ENCODE data around the gene C1QTNF8.
A peak's percentile ranks its signal among the peaks of the same experiment; 100 is the strongest.

The C1QTNF8 gene

DNA sequence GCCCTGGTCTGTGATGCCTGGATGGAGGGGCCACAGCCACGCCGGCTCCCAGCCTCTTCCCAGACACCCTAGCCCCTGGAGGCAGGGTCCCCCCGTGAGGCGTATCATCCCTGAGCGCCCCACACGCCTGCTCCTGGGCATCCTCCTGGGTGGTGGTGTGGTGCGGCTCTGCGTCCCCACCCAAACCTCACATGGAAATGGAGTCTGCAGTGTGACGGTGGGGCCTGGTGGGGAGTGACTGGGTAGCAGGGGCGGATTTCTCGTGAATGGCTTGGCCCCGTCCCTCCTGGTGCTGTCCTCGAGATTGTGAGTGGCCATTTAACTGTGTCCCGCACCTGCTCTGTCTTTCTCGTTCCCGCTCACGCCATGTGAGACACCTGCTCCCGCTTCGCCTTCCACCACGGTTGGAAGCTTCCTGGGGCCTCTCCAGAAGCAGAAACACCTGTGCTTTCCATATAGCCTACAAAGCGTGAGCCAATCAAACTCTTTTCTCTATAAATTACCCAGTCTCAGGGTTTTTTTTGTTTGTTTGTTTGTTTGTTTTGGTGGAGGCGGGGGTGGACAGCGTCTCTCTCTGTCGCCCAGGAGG, 29.4 kb downstream of the C1QTNF8 start:
- H3K4me3 ChIP-seq (ENCODE audit: low read depth, low read length), result no peak overlapping the region
- H3K9me3 ChIP-seq (ENCODE audit: control insufficient read depth, insufficient read depth, low read depth, low read length), result no peaks in the 10 kb centered on the region
- H3K36me3 ChIP-seq (ENCODE audit: control insufficient read depth in 2 of 2, insufficient read depth in 1 of 2, low read length in 2 of 2), result no peaks in the 10 kb centered on the region
- peak; percentile 79 for TF ChIP-seq ZNF600 (tag by site-specific recombination; IDR thresholded peaks at IDR 0.05)
- no peak for TF ChIP-seq ZNF157 (tag by site-specific recombination; IDR thresholded peaks at IDR 0.05)
- no peaks in the 10 kb centered on the region; the same call in 1 of the 2 replicates for H3K4me1 ChIP-seq (ENCODE audit: control insufficient read depth, insufficient read depth, low read length)
- H3K27ac ChIP-seq (ENCODE audit: extremely low read depth, low read depth, low read length), result no peak overlapping the region
- CTCF ChIA-PET, result no interaction called here
- POLR2A ChIA-PET, result no interaction called here

DNA sequence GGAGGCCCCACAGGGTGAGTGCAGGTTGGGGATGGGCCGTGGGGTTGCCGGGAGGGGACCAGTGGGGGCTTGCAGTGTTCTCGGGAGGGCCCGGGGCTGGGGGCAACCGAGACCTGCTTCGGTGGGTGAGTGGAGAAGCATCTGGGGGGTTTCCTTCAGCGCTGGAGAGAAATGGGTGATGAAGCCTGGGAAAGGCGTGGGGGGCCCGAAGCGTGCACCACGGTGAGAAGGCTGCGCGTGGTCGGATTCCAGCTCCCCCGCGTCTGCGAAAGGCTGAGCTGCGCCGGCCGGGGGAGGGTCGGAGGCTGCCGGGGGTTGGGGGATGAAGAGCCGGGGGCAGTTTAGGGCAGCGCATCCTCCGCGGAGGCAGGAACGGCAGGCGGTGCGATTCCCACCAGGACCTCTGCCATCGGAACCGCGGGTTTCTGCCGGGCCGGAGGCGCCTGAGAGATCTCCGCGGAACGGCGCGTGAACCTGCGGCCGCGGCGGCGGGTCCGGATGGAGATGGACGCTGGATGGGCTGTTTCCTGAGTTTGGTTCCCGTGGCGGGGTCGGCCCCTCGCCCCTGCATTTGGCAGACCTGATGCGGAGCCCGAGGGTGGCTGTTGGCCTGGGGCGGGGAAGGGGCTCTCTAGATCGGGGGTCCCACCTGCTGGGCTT, 30.4 kb downstream of the C1QTNF8 start:
- Histone ChIP-seq H3K36me3 (ENCODE audit: control insufficient read depth in 2 of 2, insufficient read depth in 1 of 2, low read length in 2 of 2) (no peaks in the 10 kb centered on the region), H3K9me3 (ENCODE audit: control insufficient read depth, insufficient read depth, low read depth, low read length) (no peaks in the 10 kb centered on the region), H3K4me3 (ENCODE audit: low read depth, low read length) (no peak overlapping the region), H3K4me1 (ENCODE audit: control insufficient read depth, insufficient read depth, low read length) (no peaks in the 10 kb centered on the region), H3K27ac (ENCODE audit: extremely low read depth, low read depth, low read length) (no peak overlapping the region)
- ChIA-PET CTCF (no interaction called here), POLR2A (no interaction called here)
- no peak for TF ChIP-seq ZNF621 (tag by site-specific recombination; IDR thresholded peaks at IDR 0.05)
- TF ChIP-seq, protein P1, sequence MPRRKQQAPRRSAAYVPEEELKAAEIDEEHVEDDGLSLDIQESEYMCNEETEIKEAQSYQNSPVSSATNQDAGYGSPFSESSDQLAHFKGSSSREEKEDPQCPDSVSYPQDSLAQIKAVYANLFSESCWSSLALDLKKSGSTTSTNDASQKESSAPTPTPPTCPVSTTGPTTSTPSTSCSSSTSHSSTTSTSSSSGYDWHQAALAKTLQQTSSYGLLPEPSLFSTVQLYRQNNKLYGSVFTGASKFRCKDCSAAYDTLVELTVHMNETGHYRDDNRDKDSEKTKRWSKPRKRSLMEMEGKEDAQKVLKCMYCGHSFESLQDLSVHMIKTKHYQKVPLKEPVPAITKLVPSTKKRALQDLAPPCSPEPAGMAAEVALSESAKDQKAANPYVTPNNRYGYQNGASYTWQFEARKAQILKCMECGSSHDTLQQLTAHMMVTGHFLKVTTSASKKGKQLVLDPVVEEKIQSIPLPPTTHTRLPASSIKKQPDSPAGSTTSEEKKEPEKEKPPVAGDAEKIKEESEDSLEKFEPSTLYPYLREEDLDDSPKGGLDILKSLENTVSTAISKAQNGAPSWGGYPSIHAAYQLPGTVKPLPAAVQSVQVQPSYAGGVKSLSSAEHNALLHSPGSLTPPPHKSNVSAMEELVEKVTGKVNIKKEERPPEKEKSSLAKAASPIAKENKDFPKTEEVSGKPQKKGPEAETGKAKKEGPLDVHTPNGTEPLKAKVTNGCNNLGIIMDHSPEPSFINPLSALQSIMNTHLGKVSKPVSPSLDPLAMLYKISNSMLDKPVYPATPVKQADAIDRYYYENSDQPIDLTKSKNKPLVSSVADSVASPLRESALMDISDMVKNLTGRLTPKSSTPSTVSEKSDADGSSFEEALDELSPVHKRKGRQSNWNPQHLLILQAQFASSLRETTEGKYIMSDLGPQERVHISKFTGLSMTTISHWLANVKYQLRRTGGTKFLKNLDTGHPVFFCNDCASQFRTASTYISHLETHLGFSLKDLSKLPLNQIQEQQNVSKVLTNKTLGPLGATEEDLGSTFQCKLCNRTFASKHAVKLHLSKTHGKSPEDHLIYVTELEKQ (tag by site-specific recombination; IDR thresholded peaks at IDR 0.05; ENCODE audit: borderline replicate concordance), result no peak

- ChIA-PET POLR2A (no interaction called here), CTCF (interaction anchor here (0.6 to 1.1 kb wide), 3 partner anchors 8 to 45 kb away, joined by 3 to 4 read pairs (median 3); no protein-coding TSS in a partner anchor)
- TF ChIP-seq ZNF362 (tag by site-specific recombination; IDR thresholded peaks at IDR 0.05) (no peak), ZNF560 (tag by site-specific recombination; IDR thresholded peaks at IDR 0.05; ENCODE audit: borderline replicate concordance) (no peak), ELK4 (IDR thresholded peaks at IDR 0.05; ENCODE audit: borderline replicate concordance, low read depth, low read length) (no peak), ZBTB48 (tag by site-specific recombination; IDR thresholded peaks at IDR 0.05) (no peak), ZFP3 (tag by site-specific recombination; IDR thresholded peaks at IDR 0.05; ENCODE audit: low read depth) (no peak)
- TF ChIP-seq, protein P2, sequence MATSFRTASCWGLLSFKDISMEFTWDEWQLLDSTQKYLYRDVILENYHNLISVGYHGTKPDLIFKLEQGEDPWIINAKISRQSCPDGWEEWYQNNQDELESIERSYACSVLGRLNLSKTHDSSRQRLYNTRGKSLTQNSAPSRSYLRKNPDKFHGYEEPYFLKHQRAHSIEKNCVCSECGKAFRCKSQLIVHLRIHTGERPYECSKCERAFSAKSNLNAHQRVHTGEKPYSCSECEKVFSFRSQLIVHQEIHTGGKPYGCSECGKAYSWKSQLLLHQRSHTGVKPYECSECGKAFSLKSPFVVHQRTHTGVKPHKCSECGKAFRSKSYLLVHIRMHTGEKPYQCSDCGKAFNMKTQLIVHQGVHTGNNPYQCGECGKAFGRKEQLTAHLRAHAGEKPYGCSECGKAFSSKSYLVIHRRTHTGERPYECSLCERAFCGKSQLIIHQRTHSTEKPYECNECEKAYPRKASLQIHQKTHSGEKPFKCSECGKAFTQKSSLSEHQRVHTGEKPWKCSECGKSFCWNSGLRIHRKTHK (tag by site-specific recombination; IDR thresholded peaks at IDR 0.05), result no peak
- TF ChIP-seq, protein P3, sequence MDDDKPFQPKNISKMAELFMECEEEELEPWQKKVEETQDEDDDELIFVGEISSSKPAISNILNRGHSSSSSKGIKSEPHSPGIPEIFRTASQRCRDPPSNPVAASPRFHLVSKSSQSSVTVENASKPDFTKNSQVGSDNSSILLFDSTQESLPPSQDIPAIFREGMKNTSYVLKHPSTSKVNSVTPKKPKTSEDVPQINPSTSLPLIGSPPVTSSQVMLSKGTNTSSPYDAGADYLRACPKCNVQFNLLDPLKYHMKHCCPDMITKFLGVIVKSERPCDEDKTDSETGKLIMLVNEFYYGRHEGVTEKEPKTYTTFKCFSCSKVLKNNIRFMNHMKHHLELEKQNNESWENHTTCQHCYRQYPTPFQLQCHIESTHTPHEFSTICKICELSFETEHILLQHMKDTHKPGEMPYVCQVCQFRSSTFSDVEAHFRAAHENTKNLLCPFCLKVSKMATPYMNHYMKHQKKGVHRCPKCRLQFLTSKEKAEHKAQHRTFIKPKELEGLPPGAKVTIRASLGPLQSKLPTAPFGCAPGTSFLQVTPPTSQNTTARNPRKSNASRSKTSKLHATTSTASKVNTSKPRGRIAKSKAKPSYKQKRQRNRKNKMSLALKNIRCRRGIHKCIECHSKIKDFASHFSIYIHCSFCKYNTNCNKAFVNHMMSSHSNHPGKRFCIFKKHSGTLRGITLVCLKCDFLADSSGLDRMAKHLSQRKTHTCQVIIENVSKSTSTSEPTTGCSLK (tag by site-specific recombination; IDR thresholded peaks at IDR 0.05), result no peak
- H3K4me1 ChIP-seq (ENCODE audit: control insufficient read depth, insufficient read depth, low read length), result no peaks in the 10 kb centered on the region
- H3K9me3 ChIP-seq (ENCODE audit: control insufficient read depth, insufficient read depth, low read depth, low read length), result no peaks in the 10 kb centered on the region
- no peaks in the 10 kb centered on the region for H3K36me3 ChIP-seq (ENCODE audit: control insufficient read depth in 2 of 2, insufficient read depth in 1 of 2, low read length in 2 of 2)
- no peak overlapping the region for H3K27ac ChIP-seq (ENCODE audit: extremely low read depth, low read depth, low read length)
- no peak overlapping the region for H3K4me3 ChIP-seq (ENCODE audit: low read depth, low read length)
Measured at GRCh38 chr16:1063728-1064127, 32.3 kb downstream of the C1QTNF8 start.
